Mucosa of gallbladder (tissue), 1 donor: ENCODE data around the gene FHL3. TPM values are rescaled to one million over a fixed set of nuclear protein-coding genes. Genes with fewer than 3 reads are reported as not detected.

ENCODE experiments used
- total RNA-seq: library from RNA; stranded (reverse); gene quantifications from one replicate; pipeline ENCODE4 v1.2.1, GENCODE V29; 2021
- donor health status: DM: no; HTN: no; CAD: no.

The FHL3 gene
- total RNA-seq, 1 donor from 2014 or later = 11.2 TPM

Other genes with a start within 250 kb of the FHL3 start
- gene EPHA10, start 240.4 kb downstream of the FHL3 start, total RNA-seq = 8.5 TPM
- 6.9 TPM for gene MANEAL, start 211.7 kb downstream of the FHL3 start, total RNA-seq
- gene C1orf122, start 197.7 kb downstream of the FHL3 start, total RNA-seq = 69.6 TPM
- gene YRDC, start 197.3 kb downstream of the FHL3 start, total RNA-seq = 11.5 TPM
- gene MTF1, start 145.9 kb downstream of the FHL3 start, total RNA-seq = 18.6 TPM
- gene INPP5B, start 58.5 kb downstream of the FHL3 start, total RNA-seq = 25.8 TPM
- 39.0 TPM for gene SF3A3, start 15.5 kb downstream of the FHL3 start, total RNA-seq
- gene UTP11, start 7.2 kb upstream of the FHL3 start, total RNA-seq = 17.7 TPM
- 0.09 TPM for gene POU3F1, start 41.3 kb upstream of the FHL3 start, total RNA-seq